GM12878 (cell line): ENCODE measurements around the gene REV3L. TPM values are rescaled to one million over a fixed set of nuclear protein-coding genes. Genes with fewer than 3 reads are reported as not detected.

Source experiments
- BCL11A ChIP-seq: IDR thresholded peaks from 2 replicates; pipeline ENCODE4 v1.6.1; 2011; ENCODE audit warnings: low read depth, low read length
- CBFB ChIP-seq: IDR thresholded peaks from 2 replicates; pipeline ENCODE4 v1.6.1; 2016; ENCODE audit warnings: antibody characterized with exemption, low read depth
- HCFC1 ChIP-seq: fragments of 150-350 bp; IDR thresholded peaks from 2 replicates; pipeline ENCODE4 v1.6.1; 2014; ENCODE audit warnings: low read length
- HDAC6 ChIP-seq: fragments of 200-600 bp; sonication (generic); IDR thresholded peaks from one replicate; pipeline ENCODE4 v1.8.0; 2017; ENCODE audit warnings: antibody characterized with exemption; ENCODE audit not compliant: unreplicated experiment
- IKZF1 ChIP-seq: fragments of 450-650 bp; conservative IDR thresholded peaks from 2 replicates; pipeline ENCODE4 v1.6.1; 2017; ENCODE audit warnings: antibody characterized with exemption, mild to moderate bottlenecking
- MYB ChIP-seq: fragments of 150-350 bp; IDR thresholded peaks from 2 replicates; pipeline ENCODE4 v1.6.1; 2014; ENCODE audit warnings: mild to moderate bottlenecking, low read depth, low read length, borderline replicate concordance
- MYC ChIP-seq: IDR thresholded peaks from 2 replicates; pipeline ENCODE4 v1.6.1; 2011; ENCODE audit warnings: mild to moderate bottlenecking, low read length, moderate library complexity, inconsistent platforms; ENCODE audit not compliant: insufficient read depth, insufficient replicate concordance, insufficient read length, severe bottlenecking
- NFIC ChIP-seq: IDR thresholded peaks from 2 replicates; pipeline ENCODE4 v1.6.1; 2012; ENCODE audit warnings: low read depth, mild to moderate bottlenecking, inconsistent platforms, low read length, moderate library complexity
- NFYA ChIP-seq: IDR thresholded peaks from 2 replicates; pipeline ENCODE4 v1.6.1; 2011; ENCODE audit warnings: low read depth, mild to moderate bottlenecking, low read length, improper control_type of control experiment, borderline replicate concordance
- NFYB ChIP-seq: IDR thresholded peaks from 2 replicates; pipeline ENCODE4 v1.6.1; 2011; ENCODE audit warnings: low read depth, mild to moderate bottlenecking, low read length, improper control_type of control experiment, moderate library complexity; ENCODE audit not compliant: insufficient read depth
- PAX8 ChIP-seq: fragments of 450-650 bp; IDR thresholded peaks from 2 replicates; pipeline ENCODE4 v1.6.1; 2017; ENCODE audit warnings: mild to moderate bottlenecking, moderate library complexity
- POLR2AphosphoS2 ChIP-seq: IDR thresholded peaks from 2 replicates; pipeline ENCODE4 v1.6.1; 2011; ENCODE audit warnings: low read depth, mild to moderate bottlenecking, low read length, improper control_type of control experiment, moderate library complexity
- SPI1 ChIP-seq: IDR thresholded peaks from 2 replicates; pipeline ENCODE4 v1.6.1; 2011; ENCODE audit warnings: low read depth, mild to moderate bottlenecking, low read length, moderate library complexity, borderline replicate concordance; ENCODE audit not compliant: insufficient read depth
- TCF7 ChIP-seq: IDR thresholded peaks from 2 replicates; pipeline ENCODE4 v1.6.1; 2014; ENCODE audit warnings: antibody characterized with exemption, borderline replicate concordance
- YY1 ChIP-seq: IDR thresholded peaks from 2 replicates; pipeline ENCODE4 v1.6.1; 2011; ENCODE audit warnings: low read depth, mild to moderate bottlenecking, low read length
- ZNF24 ChIP-seq: fragments of 450-650 bp; IDR thresholded peaks from 2 replicates; pipeline ENCODE4 v1.6.1; 2017; ENCODE audit warnings: antibody characterized with exemption, mild to moderate bottlenecking
- polyA plus RNA-seq, 11 experiments: library from polyadenylated mRNA; depleted of rRNA in 4 of 11; unstranded in 6 of 11; stranded (reverse) in 5 of 11; fragments of >200 nt; fragmentation: Nextera tagmentation in 4 of 11; fragmentation: Illumina TruSeq in 1 of 11; extraction: Ambion mirVana in 4 of 11; extraction: Trizol in 1 of 11; gene quantifications; 1 replicate in 1 of 11; 2 replicates in 10 of 11; pipeline versions ENCODE4 v1.2.1 to v1.2.3, GENCODE V29; 2011 to 2016; ENCODE audit warnings: inconsistent platforms in 2 of 11, missing spikeins in 2 of 11, low read depth in 1 of 11
- total RNA-seq, 4 experiments: library from RNA; depleted of rRNA in 3 of 4; stranded (reverse); fragments of >200 nt in 3 of 4; fragmentation: Illumina TruSeq in 1 of 4; extraction: Trizol in 1 of 4; gene quantifications; 2 replicates each; pipeline versions ENCODE4 v1.2.1 to v1.2.3, GENCODE V29; 2013 to 2021
- TF ChIP-seq, protein P1 (sequence below): fragments of 450-650 bp; formaldehyde crosslinking; IDR thresholded peaks from 2 replicates; pipeline ENCODE4 v1.5.0; 2022; ENCODE audit warnings: mild to moderate bottlenecking, missing genetic modification characterization
- TF ChIP-seq, protein P2 (sequence below): fragments of 450-650 bp; IDR thresholded peaks from 2 replicates; pipeline ENCODE4 v1.6.1; 2017; ENCODE audit warnings: mild to moderate bottlenecking, moderate library complexity
- TF ChIP-seq, protein P3 (sequence below): fragments of 450-650 bp; IDR thresholded peaks from 2 replicates; pipeline ENCODE4 v1.6.1; 2017; ENCODE audit warnings: mild to moderate bottlenecking, moderate library complexity

REV3L gene
- total and polyA plus RNA-seq, 10 of the 15 experiments (the other 5 are each of a cell fraction or from before 2014, with no cell fraction given) = 7.6 to 33.6 (median 21.5) TPM

DNA sequence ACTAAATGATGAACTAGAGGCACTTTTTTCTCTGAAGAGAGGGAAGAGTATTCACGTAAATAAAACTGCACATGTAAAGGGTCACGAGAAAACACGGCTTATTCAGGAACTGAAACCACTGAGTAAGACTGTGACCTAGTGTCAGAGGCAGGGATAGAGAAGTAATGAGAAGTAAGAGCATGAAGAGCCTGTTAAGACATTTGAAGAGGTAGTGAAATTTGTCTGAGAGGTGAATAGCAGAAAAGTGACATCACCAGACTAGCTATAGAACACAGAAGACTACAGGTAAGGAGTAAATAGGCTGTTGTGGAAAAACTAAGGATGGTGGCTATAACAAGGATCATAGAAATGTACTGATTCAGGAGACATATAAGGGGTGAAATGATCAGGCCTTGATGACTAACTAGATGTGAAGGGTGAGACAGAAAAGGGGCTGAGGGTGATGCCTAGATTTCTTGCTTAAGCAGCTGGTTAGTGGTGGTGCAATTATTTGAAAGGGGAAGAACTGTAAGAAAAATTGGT lies 76.8 kb downstream of the REV3L start (continued):
- peak; percentile 94 for TF ChIP-seq NFIC
- TF ChIP-seq POLR2AphosphoS2 = no peak
- TF ChIP-seq HDAC6 = no peak
- TF ChIP-seq, protein P1, sequence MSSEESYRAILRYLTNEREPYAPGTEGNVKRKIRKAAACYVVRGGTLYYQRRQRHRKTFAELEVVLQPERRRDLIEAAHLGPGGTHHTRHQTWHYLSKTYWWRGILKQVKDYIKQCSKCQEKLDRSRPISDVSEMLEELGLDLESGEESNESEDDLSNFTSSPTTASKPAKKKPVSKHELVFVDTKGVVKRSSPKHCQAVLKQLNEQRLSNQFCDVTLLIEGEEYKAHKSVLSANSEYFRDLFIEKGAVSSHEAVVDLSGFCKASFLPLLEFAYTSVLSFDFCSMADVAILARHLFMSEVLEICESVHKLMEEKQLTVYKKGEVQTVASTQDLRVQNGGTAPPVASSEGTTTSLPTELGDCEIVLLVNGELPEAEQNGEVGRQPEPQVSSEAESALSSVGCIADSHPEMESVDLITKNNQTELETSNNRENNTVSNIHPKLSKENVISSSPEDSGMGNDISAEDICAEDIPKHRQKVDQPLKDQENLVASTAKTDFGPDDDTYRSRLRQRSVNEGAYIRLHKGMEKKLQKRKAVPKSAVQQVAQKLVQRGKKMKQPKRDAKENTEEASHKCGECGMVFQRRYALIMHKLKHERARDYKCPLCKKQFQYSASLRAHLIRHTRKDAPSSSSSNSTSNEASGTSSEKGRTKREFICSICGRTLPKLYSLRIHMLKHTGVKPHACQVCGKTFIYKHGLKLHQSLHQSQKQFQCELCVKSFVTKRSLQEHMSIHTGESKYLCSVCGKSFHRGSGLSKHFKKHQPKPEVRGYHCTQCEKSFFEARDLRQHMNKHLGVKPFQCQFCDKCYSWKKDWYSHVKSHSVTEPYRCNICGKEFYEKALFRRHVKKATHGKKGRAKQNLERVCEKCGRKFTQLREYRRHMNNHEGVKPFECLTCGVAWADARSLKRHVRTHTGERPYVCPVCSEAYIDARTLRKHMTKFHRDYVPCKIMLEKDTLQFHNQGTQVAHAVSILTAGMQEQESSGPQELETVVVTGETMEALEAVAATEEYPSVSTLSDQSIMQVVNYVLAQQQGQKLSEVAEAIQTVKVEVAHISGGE (CRISPR knock-in tag) = no peak
- TF ChIP-seq MYC = no peak
- no peak for TF ChIP-seq CBFB
- no peak for TF ChIP-seq PAX8
- TF ChIP-seq HCFC1 = no peak
- TF ChIP-seq, protein P2, sequence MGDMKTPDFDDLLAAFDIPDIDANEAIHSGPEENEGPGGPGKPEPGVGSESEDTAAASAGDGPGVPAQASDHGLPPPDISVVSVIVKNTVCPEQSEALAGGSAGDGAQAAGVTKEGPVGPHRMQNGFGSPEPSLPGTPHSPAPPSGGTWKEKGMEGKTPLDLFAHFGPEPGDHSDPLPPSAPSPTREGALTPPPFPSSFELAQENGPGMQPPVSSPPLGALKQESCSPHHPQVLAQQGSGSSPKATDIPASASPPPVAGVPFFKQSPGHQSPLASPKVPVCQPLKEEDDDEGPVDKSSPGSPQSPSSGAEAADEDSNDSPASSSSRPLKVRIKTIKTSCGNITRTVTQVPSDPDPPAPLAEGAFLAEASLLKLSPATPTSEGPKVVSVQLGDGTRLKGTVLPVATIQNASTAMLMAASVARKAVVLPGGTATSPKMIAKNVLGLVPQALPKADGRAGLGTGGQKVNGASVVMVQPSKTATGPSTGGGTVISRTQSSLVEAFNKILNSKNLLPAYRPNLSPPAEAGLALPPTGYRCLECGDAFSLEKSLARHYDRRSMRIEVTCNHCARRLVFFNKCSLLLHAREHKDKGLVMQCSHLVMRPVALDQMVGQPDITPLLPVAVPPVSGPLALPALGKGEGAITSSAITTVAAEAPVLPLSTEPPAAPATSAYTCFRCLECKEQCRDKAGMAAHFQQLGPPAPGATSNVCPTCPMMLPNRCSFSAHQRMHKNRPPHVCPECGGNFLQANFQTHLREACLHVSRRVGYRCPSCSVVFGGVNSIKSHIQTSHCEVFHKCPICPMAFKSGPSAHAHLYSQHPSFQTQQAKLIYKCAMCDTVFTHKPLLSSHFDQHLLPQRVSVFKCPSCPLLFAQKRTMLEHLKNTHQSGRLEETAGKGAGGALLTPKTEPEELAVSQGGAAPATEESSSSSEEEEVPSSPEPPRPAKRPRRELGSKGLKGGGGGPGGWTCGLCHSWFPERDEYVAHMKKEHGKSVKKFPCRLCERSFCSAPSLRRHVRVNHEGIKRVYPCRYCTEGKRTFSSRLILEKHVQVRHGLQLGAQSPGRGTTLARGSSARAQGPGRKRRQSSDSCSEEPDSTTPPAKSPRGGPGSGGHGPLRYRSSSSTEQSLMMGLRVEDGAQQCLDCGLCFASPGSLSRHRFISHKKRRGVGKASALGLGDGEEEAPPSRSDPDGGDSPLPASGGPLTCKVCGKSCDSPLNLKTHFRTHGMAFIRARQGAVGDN = peak; percentile 75
- 0 out of 2 replicates have a peak, but pooled peaks have one; percentile 45 for TF ChIP-seq TCF7
- TF ChIP-seq ZNF24 = peak; percentile 88
- TF ChIP-seq MYB = no peak
- peak; percentile 90 for TF ChIP-seq IKZF1
- no peak for TF ChIP-seq YY1
- TF ChIP-seq, protein P3, sequence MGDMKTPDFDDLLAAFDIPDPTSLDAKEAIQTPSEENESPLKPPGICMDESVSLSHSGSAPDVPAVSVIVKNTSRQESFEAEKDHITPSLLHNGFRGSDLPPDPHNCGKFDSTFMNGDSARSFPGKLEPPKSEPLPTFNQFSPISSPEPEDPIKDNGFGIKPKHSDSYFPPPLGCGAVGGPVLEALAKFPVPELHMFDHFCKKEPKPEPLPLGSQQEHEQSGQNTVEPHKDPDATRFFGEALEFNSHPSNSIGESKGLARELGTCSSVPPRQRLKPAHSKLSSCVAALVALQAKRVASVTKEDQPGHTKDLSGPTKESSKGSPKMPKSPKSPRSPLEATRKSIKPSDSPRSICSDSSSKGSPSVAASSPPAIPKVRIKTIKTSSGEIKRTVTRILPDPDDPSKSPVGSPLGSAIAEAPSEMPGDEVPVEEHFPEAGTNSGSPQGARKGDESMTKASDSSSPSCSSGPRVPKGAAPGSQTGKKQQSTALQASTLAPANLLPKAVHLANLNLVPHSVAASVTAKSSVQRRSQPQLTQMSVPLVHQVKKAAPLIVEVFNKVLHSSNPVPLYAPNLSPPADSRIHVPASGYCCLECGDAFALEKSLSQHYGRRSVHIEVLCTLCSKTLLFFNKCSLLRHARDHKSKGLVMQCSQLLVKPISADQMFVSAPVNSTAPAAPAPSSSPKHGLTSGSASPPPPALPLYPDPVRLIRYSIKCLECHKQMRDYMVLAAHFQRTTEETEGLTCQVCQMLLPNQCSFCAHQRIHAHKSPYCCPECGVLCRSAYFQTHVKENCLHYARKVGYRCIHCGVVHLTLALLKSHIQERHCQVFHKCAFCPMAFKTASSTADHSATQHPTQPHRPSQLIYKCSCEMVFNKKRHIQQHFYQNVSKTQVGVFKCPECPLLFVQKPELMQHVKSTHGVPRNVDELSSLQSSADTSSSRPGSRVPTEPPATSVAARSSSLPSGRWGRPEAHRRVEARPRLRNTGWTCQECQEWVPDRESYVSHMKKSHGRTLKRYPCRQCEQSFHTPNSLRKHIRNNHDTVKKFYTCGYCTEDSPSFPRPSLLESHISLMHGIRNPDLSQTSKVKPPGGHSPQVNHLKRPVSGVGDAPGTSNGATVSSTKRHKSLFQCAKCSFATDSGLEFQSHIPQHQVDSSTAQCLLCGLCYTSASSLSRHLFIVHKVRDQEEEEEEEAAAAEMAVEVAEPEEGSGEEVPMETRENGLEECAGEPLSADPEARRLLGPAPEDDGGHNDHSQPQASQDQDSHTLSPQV = peak; percentile 64; the same call in 1 of the 2 replicates
- TF ChIP-seq NFYA = no peak
- peak; percentile 98 for TF ChIP-seq BCL11A
- peak; percentile 99 for TF ChIP-seq SPI1
- TF ChIP-seq NFYB = no peak
